K562 (cell line): ENCODE data around the gene LRRC8E. TPM values are rescaled to one million over a fixed set of nuclear protein-coding genes. Genes with fewer than 3 reads are reported as not detected.
A peak's percentile ranks its signal among the peaks of the same experiment; 100 is the strongest.

Source experiments
- ATAC-seq: fragments of 200-7000 bp; cut with Tn5 transposase; 3 replicates; pipeline ENCODE4 v1.9.1; 2020; ENCODE audit warnings: moderate library complexity
- BruUV-seq: library from RNA; stranded (reverse); fragments of 400-500 nt; replicated peaks from 2 replicates; lab custom pipeline; 2021; lab: Mats Ljungman, UMichigan
- CTCF ChIA-PET: fragments of 300-600 bp; formaldehyde crosslinking; extraction: SDS; loops from one replicate; lab custom pipeline; 2021; ENCODE audit warnings: low intra/inter-chr PET ratio; lab: Yijun Ruan, JAX
- POLR2A ChIA-PET: fragments of 300-600, 350-650 bp; sonication (Branson Sonifier 250); formaldehyde crosslinking; extraction: SDS; loops from one replicate; lab custom pipeline; 2021; ENCODE audit warnings: antibody characterized with exemption, inconsistent platforms; lab: Yijun Ruan, JAX
- DNase-seq, 4 experiments: peaks; one replicate each; pipeline versions ENCODE4 v3.0.0 to v3.0.0-alpha.2; 2011 to 2018; ENCODE audit warnings: low spot score in 3 of 4, mixed read lengths in 3 of 4; ENCODE audit errors: extremely low read depth in 1 of 4
- FAIRE-seq: peaks from 2 replicates; lab custom pipeline; 2011; peaks lifted over from hg19 to GRCh38; lab: Jason Lieb, UNC
- H2AFZ ChIP-seq: 2 replicates; pipeline ENCODE4 v1.6.0; 2011; ENCODE audit warnings: low read depth, low read length, control low read depth, inconsistent platforms
- H3K27ac ChIP-seq: fragments of 200-600 bp; 3 replicates; pipeline ENCODE4 v1.8.0; 2011; ENCODE audit warnings: low read depth, mild to moderate bottlenecking, control low read depth, inconsistent platforms, low read length, moderate library complexity, mixed read lengths; ENCODE audit errors: extremely low read depth
- H3K27me3 ChIP-seq, 2 experiments: fragments of 300-600 bp in 1 of 2; 2 replicates in 1 of 2; 3 replicates in 1 of 2; pipeline versions ENCODE4 v1.6.0 to v1.8.0; 2011; ENCODE audit warnings: inconsistent platforms in 2 of 2, low read length in 2 of 2, mild to moderate bottlenecking in 1 of 2, mixed read lengths in 1 of 2, moderate library complexity in 1 of 2; ENCODE audit not compliant: control insufficient read depth in 2 of 2, insufficient read depth in 2 of 2
- H3K36me3 ChIP-seq: fragments of 300-600 bp; 3 replicates; pipeline ENCODE4 v1.8.0; 2011; ENCODE audit warnings: mild to moderate bottlenecking, low read length, inconsistent platforms; ENCODE audit not compliant: control insufficient read depth, insufficient read depth
- H3K4me1 ChIP-seq, 2 experiments: fragments of 200-600 bp in 1 of 2; replicated peaks in 1 of 2; 2 replicates in 1 of 2; 3 replicates in 1 of 2; pipeline versions ENCODE4 v1.5.1 to v1.8.0; 2011; ENCODE audit warnings: inconsistent platforms in 2 of 2, low read length in 2 of 2, mild to moderate bottlenecking in 1 of 2, mixed read lengths in 1 of 2, moderate library complexity in 1 of 2; ENCODE audit not compliant: control insufficient read depth in 2 of 2, insufficient read depth in 2 of 2
- H3K4me2 ChIP-seq: 2 replicates; pipeline ENCODE4 v1.6.1; 2011; ENCODE audit warnings: low read length, control low read depth, inconsistent platforms, mixed read lengths; ENCODE audit not compliant: insufficient read depth
- H3K4me3 ChIP-seq: fragments of 200-600 bp; sonication (generic), shearing (Covaris generic); 2 replicates; pipeline ENCODE4 v1.5.1; 2016; ENCODE audit warnings: control low read depth, inconsistent platforms
- H3K79me2 ChIP-seq: fragments of 200-600 bp; 3 replicates; pipeline ENCODE4 v1.8.0; 2011; ENCODE audit warnings: low read length, inconsistent platforms; ENCODE audit not compliant: control insufficient read depth, insufficient read depth
- H3K9ac ChIP-seq, 2 experiments: 2 replicates each; pipeline versions ENCODE4 v1.6.0 to v1.6.1; 2011; ENCODE audit warnings: low read depth in 2 of 2, low read length in 2 of 2, control low read depth in 1 of 2, inconsistent platforms in 1 of 2, mild to moderate bottlenecking in 1 of 2, mixed read lengths in 1 of 2; ENCODE audit not compliant: insufficient read depth in 1 of 2
- H3K9me1 ChIP-seq: one replicate; pipeline ENCODE4 v1.6.0; 2011; ENCODE audit warnings: inconsistent platforms, mild to moderate bottlenecking, low read length, moderate library complexity; ENCODE audit not compliant: control insufficient read depth, insufficient read depth
- H3K9me3 ChIP-seq: replicated peaks from 2 replicates; pipeline ENCODE4 v1.5.1; 2011; ENCODE audit warnings: low read depth, low read length, inconsistent platforms; ENCODE audit not compliant: control insufficient read depth, insufficient read depth
- H4K20me1 ChIP-seq: replicated peaks from 2 replicates; pipeline ENCODE4 v1.6.1; 2011; ENCODE audit warnings: low read length, inconsistent platforms, mixed read lengths; ENCODE audit not compliant: control insufficient read depth, insufficient read depth
- whole genome bisulfite sequencing: fragments of 100-300 bp; shearing (Covaris generic); methylation state at CpG from one replicate; pipeline ENCODE4 v1.1.6; 2016; ENCODE audit warnings: low coverage, mixed read lengths; ENCODE audit not compliant: insufficient coverage; ENCODE audit errors: missing lambda C conversion rate; 5-methylcytosine and 5-hydroxymethylcytosine counted together
- in situ Hi-C: fragments of 300-500 bp; cut with MboI; formaldehyde crosslinking; loops from 4 replicates; pipeline ENCODE4 v1.15.0; 2018; ENCODE audit warnings: inconsistent platforms, mixed read lengths
- intact Hi-C: fragments of 100-400 bp; cut with micrococcal nuclease; formaldehyde crosslinking; loops from 2 replicates; pipeline ENCODE4 v1.14.2; 2022
- polyA plus RNA-seq, 8 experiments: library from polyadenylated mRNA; depleted of rRNA in 4 of 8; stranded (reverse) in 5 of 8; unstranded in 3 of 8; fragments of >200 nt; fragmentation: Nextera tagmentation in 2 of 8; fragmentation: Illumina TruSeq in 1 of 8; extraction: Ambion mirVana in 2 of 8; extraction: Trizol in 1 of 8; gene quantifications; 2 replicates each; pipeline versions ENCODE4 v1.2.1 to v1.2.3, GENCODE V29; 2011 to 2014; ENCODE audit warnings: inconsistent platforms in 1 of 8, missing spikeins in 1 of 8
- total RNA-seq, 7 experiments: library from RNA; depleted of rRNA in 6 of 7; stranded (reverse); fragments of >200 nt in 6 of 7; fragmentation: Illumina TruSeq in 2 of 7; extraction: Trizol in 2 of 7; gene quantifications; 2 replicates each; pipeline versions ENCODE4 v1.2.1 to v1.2.3, GENCODE V29; 2011 to 2021; ENCODE audit warnings: low replicate concordance in 1 of 7
- TF ChIP-seq, protein P1 (sequence below): sonication (generic); formaldehyde crosslinking; IDR thresholded peaks from 2 replicates; pipeline ENCODE4 v1.8.1; 2023; ENCODE audit warnings: mild to moderate bottlenecking, missing genetic modification reagents
- TF ChIP-seq, protein P2 (sequence below), 2 experiments: IDR thresholded peaks; 2 replicates each; pipeline ENCODE4 v1.6.1; 2011; ENCODE audit warnings: borderline replicate concordance in 1 of 2, control low read depth in 1 of 2, low read depth in 1 of 2, low read length in 1 of 2, mild to moderate bottlenecking in 1 of 2, mixed read lengths in 1 of 2, moderate library complexity in 1 of 2; ENCODE audit not compliant: insufficient read depth in 1 of 2, insufficient read length in 1 of 2, poor library complexity in 1 of 2, severe bottlenecking in 1 of 2; ENCODE audit errors: extremely low read depth in 1 of 2
- TF ChIP-seq, protein P3 (sequence below): sonication (generic); formaldehyde crosslinking; IDR thresholded peaks from 2 replicates; pipeline ENCODE4 v1.9.0; 2022; ENCODE audit warnings: mild to moderate bottlenecking, missing genetic modification reagents

LRRC8E gene
- total and polyA plus RNA-seq, 9 of the 15 experiments (the other 6 are each of a cell fraction or from before 2014, with no cell fraction given) = 0.08 to 5.7 (median 3.5) TPM; not detected in 1

DNA sequence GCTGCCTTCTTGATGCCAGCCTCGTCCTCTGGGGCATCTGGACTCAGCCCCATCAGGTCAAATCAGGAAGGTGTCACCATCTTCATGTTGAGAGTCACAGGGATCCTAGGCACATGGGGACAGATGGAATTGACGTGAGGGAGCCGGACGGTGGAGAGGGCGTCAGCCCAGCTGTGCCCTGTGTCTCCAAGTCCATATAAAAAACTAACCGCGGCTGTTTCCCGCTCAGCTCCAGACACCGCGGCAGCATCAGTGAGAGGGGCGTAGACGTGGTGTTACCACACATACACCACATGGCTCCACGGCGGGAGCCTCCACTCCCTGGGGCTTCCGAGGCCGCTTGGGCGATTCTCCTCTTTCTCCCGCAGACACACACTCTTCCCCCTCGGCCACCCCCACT lies 8.5 kb upstream of the LRRC8E start:
- CTCF ChIA-PET = no interaction called here
- Histone ChIP-seq H2AFZ (peak overlapping the region; percentile 79; the same call in 1 of the 2 replicates), H3K9ac (no peak overlapping the region), H4K20me1 (no peaks in the 10 kb centered on the region), H3K27ac (no peak overlapping the region), H3K27me3 (no peaks in the 10 kb centered on the region), H3K9me3 (no peaks in the 10 kb centered on the region), H3K4me2 (no peak overlapping the region), H3K79me2 (no peaks in the 10 kb centered on the region)
- intact Hi-C loops = no loop called here
- 78% methylated on average over 17 of the region's 19 CpGs for WGBS
- peak; percentile 26 for FAIRE-seq
- BruUV-seq = no TSS peak
- in situ Hi-C loops = no loop called here
- DNase-seq = no peak
- POLR2A ChIA-PET = interaction anchor here (1.0 to 1.2 kb wide), 2 partner anchors 8 to 17 kb away, joined by 4 to 5 read pairs; partner anchors contain the start of gene LRRC8E
- TF ChIP-seq, protein P1, sequence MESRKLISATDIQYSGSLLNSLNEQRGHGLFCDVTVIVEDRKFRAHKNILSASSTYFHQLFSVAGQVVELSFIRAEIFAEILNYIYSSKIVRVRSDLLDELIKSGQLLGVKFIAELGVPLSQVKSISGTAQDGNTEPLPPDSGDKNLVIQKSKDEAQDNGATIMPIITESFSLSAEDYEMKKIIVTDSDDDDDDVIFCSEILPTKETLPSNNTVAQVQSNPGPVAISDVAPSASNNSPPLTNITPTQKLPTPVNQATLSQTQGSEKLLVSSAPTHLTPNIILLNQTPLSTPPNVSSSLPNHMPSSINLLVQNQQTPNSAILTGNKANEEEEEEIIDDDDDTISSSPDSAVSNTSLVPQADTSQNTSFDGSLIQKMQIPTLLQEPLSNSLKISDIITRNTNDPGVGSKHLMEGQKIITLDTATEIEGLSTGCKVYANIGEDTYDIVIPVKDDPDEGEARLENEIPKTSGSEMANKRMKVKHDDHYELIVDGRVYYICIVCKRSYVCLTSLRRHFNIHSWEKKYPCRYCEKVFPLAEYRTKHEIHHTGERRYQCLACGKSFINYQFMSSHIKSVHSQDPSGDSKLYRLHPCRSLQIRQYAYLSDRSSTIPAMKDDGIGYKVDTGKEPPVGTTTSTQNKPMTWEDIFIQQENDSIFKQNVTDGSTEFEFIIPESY = peak; percentile 95
- TF ChIP-seq, protein P2, sequence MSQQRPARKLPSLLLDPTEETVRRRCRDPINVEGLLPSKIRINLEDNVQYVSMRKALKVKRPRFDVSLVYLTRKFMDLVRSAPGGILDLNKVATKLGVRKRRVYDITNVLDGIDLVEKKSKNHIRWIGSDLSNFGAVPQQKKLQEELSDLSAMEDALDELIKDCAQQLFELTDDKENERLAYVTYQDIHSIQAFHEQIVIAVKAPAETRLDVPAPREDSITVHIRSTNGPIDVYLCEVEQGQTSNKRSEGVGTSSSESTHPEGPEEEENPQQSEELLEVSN (IDR thresholded peaks at IDR 0.05; ENCODE audit: borderline replicate concordance in 1 of 2, extremely low read depth in 1 of 2, insufficient read depth in 1 of 2, insufficient read length in 1 of 2, low read depth in 1 of 2, low read length in 1 of 2, poor library complexity in 1 of 2, severe bottlenecking in 1 of 2) = peak in 1 of 2 experiments; percentile 65
- TF ChIP-seq, protein P3, sequence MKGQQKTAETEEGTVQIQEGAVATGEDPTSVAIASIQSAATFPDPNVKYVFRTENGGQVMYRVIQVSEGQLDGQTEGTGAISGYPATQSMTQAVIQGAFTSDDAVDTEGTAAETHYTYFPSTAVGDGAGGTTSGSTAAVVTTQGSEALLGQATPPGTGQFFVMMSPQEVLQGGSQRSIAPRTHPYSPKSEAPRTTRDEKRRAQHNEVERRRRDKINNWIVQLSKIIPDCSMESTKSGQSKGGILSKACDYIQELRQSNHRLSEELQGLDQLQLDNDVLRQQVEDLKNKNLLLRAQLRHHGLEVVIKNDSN (CRISPR knock-in tag) = no peak
- TF ChIP-seq, all 486 proteins: peak for 2
- Histone ChIP-seq H3K9me1 (no peaks in the 10 kb centered on the region), H3K4me1 (peaks cover 7 to 17% of the 10 kb centered on the region in 2 experiments; a peak in 4 of 5 replicates), H3K36me3 (no peaks in the 10 kb centered on the region), H3K4me3 (no peak overlapping the region)
- peak; percentile 48 for ATAC-seq
